Fibroblast of mammary gland (primary cell): ENCODE results near the gene CPED1.

Experiments
- DNase-seq: peaks from one replicate; pipeline ENCODE4 v3.0.0-alpha.2; 2010; ENCODE audit warnings: low read depth
- H3K4me3 ChIP-seq: 2 replicates; pipeline ENCODE4 v1.5.1; 2011; ENCODE audit warnings: low read depth, mild to moderate bottlenecking, low read length, moderate library complexity; ENCODE audit not compliant: control insufficient read depth
- CTCF ChIP-seq: conservative IDR thresholded peaks from 2 replicates; pipeline ENCODE4 v1.5.1; 2011; ENCODE audit warnings: low read depth, low read length, inconsistent platforms; ENCODE audit not compliant: control insufficient read depth, insufficient read depth

CPED1 gene

GRCh38 chr7:121151774-121152221, 163.3 kb downstream of the CPED1 start:
- no peak overlapping the region for H3K4me3 ChIP-seq
- DNase-seq: no peak
- no peak for TF ChIP-seq CTCF

GRCh38 chr7:121153411-121153810, 164.9 kb downstream of the CPED1 start:
- no peak for TF ChIP-seq CTCF
- H3K4me3 ChIP-seq: no peak overlapping the region
- DNase-seq: no peak

- TF ChIP-seq CTCF: no peak
- H3K4me3 ChIP-seq: no peak overlapping the region
Measured at GRCh38 chr7:121153995-121154394, 165.5 kb downstream of the CPED1 start.

GRCh38 chr7:121156825-121157224, 168.3 kb downstream of the CPED1 start:
- H3K4me3 ChIP-seq: no peak overlapping the region
- no peak for DNase-seq
- TF ChIP-seq CTCF: no peak

More at GRCh38 chr7:121153995-121154394, 165.5 kb downstream of the CPED1 start:
- DNase-seq: peak; percentile 19

- DNase-seq: no peak
- TF ChIP-seq CTCF: no peak
Measured at GRCh38 chr7:121157341-121157751, 168.8 kb downstream of the CPED1 start.

GRCh38 chr7:121157885-121158590, 169.5 kb downstream of the CPED1 start:
- TF ChIP-seq CTCF: no peak
- DNase-seq: no peak
- H3K4me3 ChIP-seq: no peak overlapping the region

More at GRCh38 chr7:121157341-121157751, 168.8 kb downstream of the CPED1 start:
- H3K4me3 ChIP-seq: no peak overlapping the region

GRCh38 chr7:121158665-121159064, 170.2 kb downstream of the CPED1 start:
- no peak for DNase-seq
- no peak overlapping the region for H3K4me3 ChIP-seq
- no peak for TF ChIP-seq CTCF
